Fibroblast of lung (primary cell): ENCODE measurements around the gene ANO6. TPM values are rescaled to one million over a fixed set of nuclear protein-coding genes. Genes with fewer than 3 reads are reported as not detected.

Experiments used
- DNase-seq, 2 donors: peaks; one replicate each; pipeline versions ENCODE4 v3.0.0 to v3.0.0-alpha.2; 2010; ENCODE audit warnings: low read depth in 2 of 2
- H2AFZ ChIP-seq: 2 replicates; pipeline ENCODE4 v1.5.1; 2012; ENCODE audit warnings: low read length, control low read depth, inconsistent platforms
- H3K27ac ChIP-seq: 2 replicates; pipeline ENCODE4 v1.5.1; 2011; ENCODE audit warnings: low read length, control low read depth; ENCODE audit not compliant: insufficient read depth
- H3K27me3 ChIP-seq: 2 replicates; pipeline ENCODE4 v1.5.1; 2011; ENCODE audit warnings: mild to moderate bottlenecking, low read length; ENCODE audit not compliant: control insufficient read depth, insufficient read depth
- H3K36me3 ChIP-seq: 2 replicates; pipeline ENCODE4 v1.5.1; 2011; ENCODE audit warnings: low read length; ENCODE audit not compliant: control insufficient read depth, insufficient read depth
- H3K4me1 ChIP-seq: 2 replicates; pipeline ENCODE4 v1.5.1; 2011; ENCODE audit warnings: low read length; ENCODE audit not compliant: control insufficient read depth, insufficient read depth; ENCODE audit errors: extremely low read depth
- H3K4me2 ChIP-seq: 2 replicates; pipeline ENCODE4 v1.5.1; 2011; ENCODE audit warnings: low read length, control low read depth; ENCODE audit not compliant: insufficient read depth; ENCODE audit errors: extremely low read depth
- H3K4me3 ChIP-seq, 4 experiments: fragments of 200-600 bp in 1 of 4; sonication (generic) in 1 of 4; replicated peaks in 1 of 4; 2 replicates each; pipeline ENCODE4 v1.5.1; 2011 to 2016; ENCODE audit warnings: low read length in 4 of 4, low read depth in 3 of 4, mild to moderate bottlenecking in 3 of 4, control low read depth in 2 of 4, inconsistent platforms in 1 of 4, mixed read lengths in 1 of 4; ENCODE audit not compliant: insufficient read depth in 1 of 4; ENCODE audit errors: control extremely low read depth in 1 of 4
- H3K79me2 ChIP-seq: 2 replicates; pipeline ENCODE4 v1.5.1; 2012; ENCODE audit warnings: mild to moderate bottlenecking, low read length, inconsistent platforms; ENCODE audit not compliant: control insufficient read depth, insufficient read depth
- H3K9ac ChIP-seq: 2 replicates; pipeline ENCODE4 v1.5.1; 2011; ENCODE audit warnings: mild to moderate bottlenecking, low read length, control low read depth; ENCODE audit not compliant: insufficient read depth
- H3K9me3 ChIP-seq: 2 replicates; pipeline ENCODE4 v1.5.1; 2012; ENCODE audit warnings: low read depth, low read length; ENCODE audit not compliant: control insufficient read depth, insufficient read depth
- H4K20me1 ChIP-seq: 2 replicates; pipeline ENCODE4 v1.5.1; 2011; ENCODE audit warnings: low read length; ENCODE audit not compliant: control insufficient read depth, insufficient read depth; ENCODE audit errors: extremely low read depth
- CTCF ChIP-seq, 2 donors: IDR thresholded peaks in 1 of 2; conservative IDR thresholded peaks in 1 of 2; 1 replicate in 1 of 2; 2 replicates in 1 of 2; pipeline ENCODE4 v1.5.1; 2011 to 2012; ENCODE audit warnings: low read length in 2 of 2, control low read depth in 1 of 2, inconsistent platforms in 1 of 2, low read depth in 1 of 2, mild to moderate bottlenecking in 1 of 2
- EZH2 ChIP-seq: IDR thresholded peaks from 2 replicates; pipeline ENCODE4 v1.5.1; 2012; ENCODE audit warnings: low read length, control low read depth, mild to moderate bottlenecking; ENCODE audit errors: missing control alignments
- polyA plus RNA-seq, 2 donors: library from polyadenylated mRNA; depleted of rRNA in 1 of 2; stranded (reverse) in 1 of 2; unstranded in 1 of 2; fragments of >200 nt; gene quantifications; 2 replicates each; pipeline ENCODE4 v1.2.1, GENCODE V29; 2011 to 2012; ENCODE audit warnings: missing spikeins in 1 of 2
- total RNA-seq: library from RNA; depleted of rRNA; stranded (reverse); fragments of >200 nt; gene quantifications from 2 replicates; pipeline ENCODE4 v1.2.1, GENCODE V29; 2014

The ANO6 gene
- total and polyA plus RNA-seq, 2 donors (not counting 1 experiment from before 2014, with no cell fraction given): 59.1 to 69.1 TPM

GRCh38 chr12:45407981-45408728, 192.3 kb downstream of the ANO6 start:
- Histone ChIP-seq H4K20me1 (no peaks in the 10 kb centered on the region), H3K9me3 (no peaks in the 10 kb centered on the region), H2AFZ (no peak overlapping the region), H3K79me2 (no peaks in the 10 kb centered on the region), H3K4me1 (no peaks in the 10 kb centered on the region), H3K9ac (no peak overlapping the region), H3K4me3 (no peak overlapping the region), H3K27me3 (no peaks in the 10 kb centered on the region), H3K36me3 (peaks cover 13% of the 10 kb centered on the region), H3K4me2 (no peak overlapping the region), H3K27ac (no peak overlapping the region)
- no peak for DNase-seq
- TF ChIP-seq CTCF (conservative IDR thresholded peaks at IDR 0.05 in 1 of 2, IDR thresholded peaks at IDR 0.05 in 1 of 2; ENCODE audit: low read depth in 1 of 2, low read length in 2 of 2) (no peak), EZH2 (no peak)

- no peak for DNase-seq
- Histone ChIP-seq H3K27me3 (no peaks in the 10 kb centered on the region), H3K4me2 (no peak overlapping the region), H3K9me3 (no peaks in the 10 kb centered on the region), H3K79me2 (no peaks in the 10 kb centered on the region), H3K9ac (no peak overlapping the region), H3K4me1 (no peaks in the 10 kb centered on the region), H3K36me3 (peaks cover 11% of the 10 kb centered on the region), H3K27ac (no peak overlapping the region), H2AFZ (no peak overlapping the region), H3K4me3 (no peak overlapping the region), H4K20me1 (no peaks in the 10 kb centered on the region)
- TF ChIP-seq EZH2: no peak
- TF ChIP-seq CTCF (conservative IDR thresholded peaks at IDR 0.05 in 1 of 2, IDR thresholded peaks at IDR 0.05 in 1 of 2; ENCODE audit: low read depth in 1 of 2, low read length in 2 of 2): no peak
Measured at GRCh38 chr12:45408729-45409114, 192.8 kb downstream of the ANO6 start.

- H3K27ac ChIP-seq: peak overlapping the region; percentile 65
- H3K79me2 ChIP-seq: no peaks in the 10 kb centered on the region
- H3K4me2 ChIP-seq: peak overlapping the region; percentile 56
- peaks cover 11% of the 10 kb centered on the region for H3K36me3 ChIP-seq
- H3K9ac ChIP-seq: no peak overlapping the region
- no peaks in the 10 kb centered on the region for H4K20me1 ChIP-seq
- no peaks in the 10 kb centered on the region for H3K9me3 ChIP-seq
- no peaks in the 10 kb centered on the region for H3K27me3 ChIP-seq
- no peak overlapping the region for H2AFZ ChIP-seq
- H3K4me1 ChIP-seq: no peaks in the 10 kb centered on the region
- H3K4me3 ChIP-seq: no peak overlapping the region
- TF ChIP-seq EZH2: no peak
- no peak for TF ChIP-seq CTCF (conservative IDR thresholded peaks at IDR 0.05 in 1 of 2, IDR thresholded peaks at IDR 0.05 in 1 of 2; ENCODE audit: low read depth in 1 of 2, low read length in 2 of 2)
- DNase-seq: peak; percentile 44 to 93
Measured at GRCh38 chr12:45409966-45410365, 194.1 kb downstream of the ANO6 start.
